Astrocyte of the hippocampus (primary cell): ENCODE data around the gene ZNF440.
A peak's percentile ranks its signal among the peaks of the same experiment; 100 is the strongest.
"Not testable (repeated sequence)": the region's sequence is repeated elsewhere in the genome, so short reads cannot be mapped to it uniquely, and the experiment has no call there.

Experiments
- DNase-seq: peaks from one replicate; pipeline ENCODE4 v3.0.0; 2011; ENCODE audit warnings: low read depth, low spot score

ZNF440 gene

GRCh38 chr19:11814029-11814699 is at the start of gene ZNF440:
Gene ZNF440, plus strand, starts transcription at chr19:11814273. Its CDS starts 175 bp downstream, at chr19:11814448.
- peak; percentile 98 for DNase-seq

- peak; percentile 98 for DNase-seq
These were observed 47.2 kb upstream of the ZNF440 start, which contains the start of gene ZNF441 for GRCh38 chr19:11766597-11767591. Gene ZNF441, plus strand, starts transcription at chr19:11767000. Its CDS starts 194 bp downstream, at chr19:11767194.

GRCh38 chr19:11767633-11768133 is 46.4 kb upstream of the ZNF440 start:
- peak; percentile 67 for DNase-seq

- no peak for DNase-seq
These were observed 44.1 kb upstream of the ZNF440 start for GRCh38 chr19:11769995-11770394.

- not testable (repeated sequence) for DNase-seq
These were observed 42.6 kb upstream of the ZNF440 start for GRCh38 chr19:11771520-11771919.

- not testable (repeated sequence) for DNase-seq
These were observed 37.4 kb upstream of the ZNF440 start for GRCh38 chr19:11776669-11777068.

- DNase-seq, result no peak
These were observed 33.5 kb upstream of the ZNF440 start for GRCh38 chr19:11780431-11781020.

- no peak for DNase-seq
These were observed 32.6 kb upstream of the ZNF440 start for GRCh38 chr19:11781295-11782057.

- DNase-seq, result no peak
These were observed 30.3 kb upstream of the ZNF440 start for GRCh38 chr19:11783767-11784166.

- no peak for DNase-seq
These were observed 29.7 kb upstream of the ZNF440 start for GRCh38 chr19:11784356-11784755.

- no peak for DNase-seq
These were observed 26.5 kb upstream of the ZNF440 start for GRCh38 chr19:11787536-11787935.

GRCh38 chr19:11792942-11793341 is 21.1 kb upstream of the ZNF440 start:
- no peak for DNase-seq

- peak; percentile 85 for DNase-seq
These were observed 16.6 kb upstream of the ZNF440 start for GRCh38 chr19:11797491-11797890.

- peak; percentile 96 for DNase-seq
These were observed 15.4 kb upstream of the ZNF440 start, which contains the start of gene ZNF491 for GRCh38 chr19:11798391-11799330. Gene ZNF491, plus strand, starts transcription at chr19:11798523. Its CDS starts 7,431 bp downstream, at chr19:11805954.

GRCh38 chr19:11806354-11807098 is 7.5 kb upstream of the ZNF440 start:
- no peak for DNase-seq

GRCh38 chr19:11807099-11807380 is 7.0 kb upstream of the ZNF440 start:
- DNase-seq, result no peak

GRCh38 chr19:11813703-11814028 is 407 bp upstream of the ZNF440 start:
- DNase-seq, result no peak

GRCh38 chr19:11814700-11815035 is 595 bp downstream of the ZNF440 start:
- peak; percentile 49 for DNase-seq

GRCh38 chr19:11821474-11822109 is 7.5 kb downstream of the ZNF440 start:
- peak; percentile 23 for DNase-seq
